Stimulated activated CD4-positive, alpha-beta T cell treated with anti-CD3 and anti-CD28 coated beads, Interleukin-1b, Interleukin-23, amount 100 ng/mL, for 24 hours (primary cell): ENCODE data around the gene PPT2.

Source experiments
- DNase-seq, 4 experiments: peaks; one replicate each; pipeline ENCODE4 v3.0.0-alpha.2; 2020; ENCODE audit warnings: low read depth in 4 of 4, low spot score in 1 of 4

Gene PPT2, protein sequence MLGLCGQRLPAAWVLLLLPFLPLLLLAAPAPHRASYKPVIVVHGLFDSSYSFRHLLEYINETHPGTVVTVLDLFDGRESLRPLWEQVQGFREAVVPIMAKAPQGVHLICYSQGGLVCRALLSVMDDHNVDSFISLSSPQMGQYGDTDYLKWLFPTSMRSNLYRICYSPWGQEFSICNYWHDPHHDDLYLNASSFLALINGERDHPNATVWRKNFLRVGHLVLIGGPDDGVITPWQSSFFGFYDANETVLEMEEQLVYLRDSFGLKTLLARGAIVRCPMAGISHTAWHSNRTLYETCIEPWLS

GRCh38 chr6:32153564-32154513 is at the start of gene PPT2:
Gene PPT2, plus strand, starts transcription at chr6:32154141. Its CDS starts 454 bp downstream, at chr6:32154595.
- DNase-seq: peak; percentile 48 to 75 (median 59)

DNA sequence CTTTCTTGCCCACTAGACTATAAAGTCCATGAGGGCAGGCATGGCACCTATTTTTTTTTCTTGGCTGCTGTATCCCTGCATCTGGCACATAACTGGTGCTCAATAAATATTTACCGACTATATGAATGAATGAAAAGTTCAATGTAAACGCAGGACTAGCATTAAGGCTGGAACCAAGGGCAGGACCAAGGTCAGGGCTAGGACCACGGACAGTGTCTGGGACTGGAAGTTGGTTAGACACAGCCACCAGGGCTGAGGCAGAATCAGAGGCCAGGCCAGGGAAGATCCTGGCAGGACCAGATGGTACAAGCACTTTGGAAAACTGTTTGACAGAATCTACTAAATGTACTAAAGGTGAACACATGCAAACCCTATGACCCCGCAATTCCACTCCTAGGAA is 48.5 kb upstream of the PPT2 start:
- DNase-seq: no peak

GRCh38 chr6:32107406-32107805 is 46.5 kb upstream of the PPT2 start:
- DNase-seq: no peak

DNA sequence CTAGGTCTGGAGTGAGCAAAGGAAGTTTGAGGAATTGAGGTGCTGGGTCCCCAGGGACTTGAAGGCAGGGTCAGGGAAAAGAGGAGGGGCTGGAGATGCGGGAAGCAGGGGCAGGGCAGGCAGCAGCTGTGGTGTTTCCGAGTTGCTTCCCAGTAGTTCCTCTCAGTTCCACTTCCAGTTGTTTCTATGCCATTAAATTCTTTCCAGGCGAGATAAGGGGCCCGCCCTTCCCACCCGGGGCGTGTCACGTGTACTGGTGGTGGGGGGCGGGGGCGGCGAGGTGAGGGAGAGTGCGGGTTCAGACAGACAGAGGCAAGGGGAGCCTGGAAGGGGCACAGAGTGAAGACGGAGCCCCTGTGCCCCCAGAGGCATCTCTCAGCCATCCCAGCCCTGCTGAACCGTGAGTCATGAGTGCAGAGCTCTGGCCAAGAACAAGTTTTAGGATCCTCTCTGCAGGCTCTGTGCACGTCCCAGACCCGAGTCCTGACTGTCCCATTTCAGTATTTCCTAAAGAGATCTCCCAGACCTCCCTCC is 45.8 kb upstream of the PPT2 start:
- DNase-seq: no peak

GRCh38 chr6:32108727-32109113 is 45.2 kb upstream of the PPT2 start:
- no peak for DNase-seq

DNA sequence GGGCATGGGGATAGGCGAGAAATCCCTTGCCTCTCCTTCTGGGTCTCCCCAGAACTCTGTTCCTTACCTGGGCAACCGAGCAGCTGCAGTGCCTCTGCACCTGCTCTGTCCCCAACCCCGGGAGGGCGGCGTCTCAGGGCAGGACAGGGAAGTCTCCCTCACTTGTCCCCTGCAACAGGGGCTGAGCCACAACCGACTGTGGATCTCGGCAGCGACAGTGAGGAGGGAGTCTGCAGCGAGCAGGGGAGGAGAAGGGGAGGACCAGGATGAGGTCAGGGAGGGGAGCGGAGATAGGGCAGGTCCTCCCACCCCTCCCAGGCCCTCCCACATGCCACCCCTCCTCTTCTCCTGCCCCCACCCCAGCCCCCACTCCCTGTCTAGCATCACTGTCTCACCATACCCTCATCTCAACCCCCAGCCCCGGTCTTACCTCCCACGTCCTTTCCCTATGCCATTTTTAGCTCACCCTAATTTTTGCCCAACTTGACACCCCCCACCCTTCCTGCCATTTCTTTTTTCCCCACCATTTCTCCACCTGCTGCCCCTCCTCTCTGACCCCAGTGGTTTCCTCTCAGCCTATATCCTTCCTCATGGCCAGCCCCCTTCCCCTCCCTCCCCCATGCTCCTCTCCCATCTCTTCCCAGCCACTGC is 44.7 kb upstream of the PPT2 start, which contains the start of gene TNXB:
Gene TNXB, minus strand, starts transcription at position 225 of the 651 bp plus-strand sequence. CDS start 11,140 bp downstream, outside the sequence.
- DNase-seq: no peak

GRCh38 chr6:32109765-32110160 is 44.2 kb upstream of the PPT2 start:
- no peak for DNase-seq

DNA sequence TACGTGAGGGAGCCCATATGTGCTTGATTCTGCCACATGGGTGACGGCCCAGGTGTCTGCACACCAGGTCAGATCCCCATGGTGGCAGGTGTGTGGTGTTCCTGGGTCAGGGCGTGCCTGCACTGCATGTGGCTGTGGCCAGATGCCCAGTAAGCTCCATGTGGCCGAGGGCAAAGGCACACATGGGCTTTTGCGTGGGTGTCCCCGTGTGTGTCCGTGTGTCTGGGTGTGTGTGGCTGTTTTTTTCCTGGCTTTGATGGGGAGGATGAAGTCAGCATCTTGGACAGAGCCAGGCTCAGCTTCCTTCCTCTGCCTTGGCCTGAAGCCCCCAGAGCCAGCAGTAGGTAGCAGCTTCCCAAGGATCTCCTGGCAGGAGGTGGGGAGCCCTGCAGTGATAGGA is 43.3 kb upstream of the PPT2 start:
- no peak for DNase-seq

DNA sequence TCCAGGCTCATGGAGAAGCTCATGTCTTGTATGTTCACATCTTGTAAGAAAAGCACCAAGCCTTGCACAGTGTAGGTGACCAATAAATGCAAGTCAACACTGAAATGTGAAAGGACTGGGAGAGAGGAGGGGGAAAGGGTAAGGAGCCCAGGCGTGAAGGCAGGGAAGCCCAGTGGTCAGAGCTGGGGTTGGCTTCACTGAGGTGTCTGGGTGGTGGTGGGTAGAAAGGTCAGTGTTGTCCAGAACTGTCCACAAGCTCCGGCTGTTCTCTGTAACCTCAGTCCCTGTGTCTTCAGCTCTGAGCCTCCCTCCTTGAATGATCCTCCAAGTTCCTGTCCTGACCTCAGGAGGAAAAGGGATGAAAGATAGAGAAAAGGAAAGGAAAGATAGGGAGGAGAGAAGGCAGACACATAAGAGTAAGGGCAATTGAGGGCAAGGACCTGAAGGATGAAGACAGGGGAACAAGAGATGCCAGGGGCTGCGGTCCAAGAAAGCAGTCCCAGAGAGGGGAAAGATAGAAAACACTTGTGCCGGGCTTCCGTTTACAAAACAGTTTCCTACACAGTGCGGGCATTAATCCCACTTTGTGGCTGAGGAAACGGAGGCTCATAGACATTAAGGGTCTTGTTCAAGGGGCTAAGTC is 42.4 kb upstream of the PPT2 start:
- DNase-seq: no peak

GRCh38 chr6:32112431-32112980 is 41.4 kb upstream of the PPT2 start:
- DNase-seq: no peak

DNA sequence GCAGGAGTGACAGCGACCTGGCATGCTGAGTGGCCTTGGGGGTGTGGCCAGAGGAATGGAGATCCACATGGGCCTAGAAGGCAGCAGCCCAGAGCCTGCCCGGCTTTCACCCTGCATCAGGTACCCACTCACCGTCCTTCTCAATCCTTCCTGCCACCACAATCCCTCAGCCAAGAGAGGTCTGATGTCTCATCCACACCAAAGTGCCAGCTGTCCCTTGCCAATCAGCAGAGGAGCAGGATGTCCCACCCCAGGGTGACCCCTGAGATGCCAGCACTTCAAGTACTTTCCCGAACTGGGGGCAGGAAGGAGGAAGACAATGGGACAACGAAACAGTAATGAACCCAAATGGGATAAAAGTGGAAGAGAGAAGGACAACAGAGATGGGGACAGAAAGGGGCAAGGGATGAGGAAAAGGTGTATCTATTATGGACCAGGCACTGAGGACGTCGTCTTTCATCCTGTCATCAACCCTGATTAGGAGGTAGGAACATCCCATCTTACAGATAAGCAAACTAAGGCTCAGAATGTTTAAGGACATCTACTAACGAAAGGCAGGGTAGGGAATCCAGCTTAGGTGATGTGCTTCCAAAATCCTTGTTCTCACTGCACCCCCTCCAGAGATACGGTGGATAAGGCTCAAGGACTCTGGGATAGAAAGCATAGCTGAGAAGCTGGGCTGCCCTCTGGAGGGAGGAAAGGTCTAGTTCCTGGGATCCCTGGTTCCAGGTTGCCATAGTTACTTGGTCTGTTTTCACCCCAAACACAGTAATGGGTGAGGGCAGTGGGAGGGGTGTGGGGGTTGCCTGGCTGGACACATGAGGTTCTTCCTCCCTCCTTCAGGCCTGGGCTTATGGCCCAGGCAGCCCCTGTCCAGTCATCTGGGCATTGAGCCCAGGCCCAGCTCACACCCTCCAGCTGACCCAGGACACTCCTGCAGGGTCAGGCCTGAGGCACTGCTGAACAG is 40.3 kb upstream of the PPT2 start:
- DNase-seq: no peak

GRCh38 chr6:32114796-32115195 is 39.1 kb upstream of the PPT2 start:
- no peak for DNase-seq

- no peak for DNase-seq
Measured at GRCh38 chr6:32115623-32116022, 38.3 kb upstream of the PPT2 start.

DNA sequence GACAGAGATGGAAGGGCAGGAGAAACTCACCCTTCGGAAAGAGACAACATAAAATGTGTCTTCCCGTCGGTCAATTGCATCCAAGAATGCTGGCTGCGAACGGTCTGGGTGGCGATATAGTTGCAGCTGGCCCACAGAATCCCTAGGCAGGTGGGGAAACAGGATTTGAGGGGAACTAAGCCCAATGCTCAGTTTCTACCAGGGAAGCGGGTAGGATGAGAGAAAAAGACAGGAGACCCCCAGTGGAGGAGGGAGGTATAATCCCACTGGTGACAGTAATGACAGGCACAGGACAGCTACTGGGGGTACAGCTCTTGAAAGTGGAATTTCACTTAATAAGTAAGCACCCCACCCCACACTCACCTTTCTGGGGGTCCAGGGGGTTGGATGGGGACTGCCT is 37.3 kb upstream of the PPT2 start:
- DNase-seq: no peak

DNA sequence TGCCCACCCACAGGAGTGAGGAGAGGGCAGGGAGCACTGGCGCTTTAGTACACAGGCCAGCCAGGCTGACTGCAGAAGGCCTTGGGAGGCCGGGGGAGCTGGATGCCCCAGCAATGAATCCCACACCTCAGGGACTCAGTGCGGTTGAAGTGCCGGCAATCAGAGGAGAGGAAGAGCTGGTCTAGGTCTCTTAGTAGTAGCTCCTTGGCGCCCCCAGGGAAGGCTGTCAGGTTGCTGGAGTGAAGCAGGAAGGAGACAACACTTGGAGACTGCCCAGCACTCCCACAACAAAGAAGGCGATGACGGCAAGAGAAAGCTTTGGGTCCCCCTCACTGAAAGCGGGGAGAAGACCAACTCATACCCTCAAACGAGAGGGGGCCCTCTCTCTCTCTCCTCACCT is 36.5 kb upstream of the PPT2 start:
- no peak for DNase-seq

DNA sequence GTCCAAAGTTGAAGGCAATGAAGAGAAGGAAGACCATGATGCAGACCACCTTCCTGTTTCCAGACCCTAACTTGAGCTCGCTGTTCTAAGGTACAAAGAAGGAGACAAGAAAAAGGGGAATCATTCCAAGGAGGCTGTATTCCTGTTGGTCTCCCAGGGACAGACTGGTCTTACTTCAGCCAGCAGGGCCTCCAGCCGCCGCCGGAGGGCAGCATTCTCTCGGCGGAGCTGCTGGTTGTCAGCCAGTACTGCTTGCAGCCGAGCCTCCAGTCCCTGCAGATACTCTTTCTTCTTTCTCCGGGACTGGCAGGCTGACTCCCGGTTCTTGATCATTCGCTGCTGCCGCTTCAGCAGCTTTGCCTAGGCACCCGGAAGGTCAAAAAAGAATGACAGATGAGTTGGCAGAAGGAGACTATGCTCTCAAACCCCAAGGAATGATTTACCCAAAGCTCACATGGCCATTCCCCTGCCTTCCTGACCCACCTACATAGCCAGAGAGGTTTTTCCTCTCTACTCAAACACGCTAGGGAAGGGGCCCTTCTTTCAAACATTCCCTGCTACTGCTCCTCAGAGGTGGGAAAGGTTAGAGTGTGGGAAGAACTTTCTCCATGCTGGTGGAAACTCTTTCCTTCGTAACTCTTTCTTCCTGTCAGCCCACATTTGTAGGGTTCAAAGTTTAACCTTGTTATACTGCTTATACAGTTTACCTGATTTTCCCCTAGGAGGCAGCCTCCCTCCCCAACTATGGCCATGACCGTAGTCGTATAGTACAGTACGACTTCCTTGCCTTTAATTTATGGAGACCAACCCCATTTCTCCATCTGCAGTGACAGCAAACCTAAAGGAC is 34.9 kb upstream of the PPT2 start:
- peak in 2 of 4 experiments; percentile 50 to 59 for DNase-seq

GRCh38 chr6:32120573-32121059 is 33.3 kb upstream of the PPT2 start:
- DNase-seq: no peak

- DNase-seq: no peak
Measured at GRCh38 chr6:32123681-32124080, 30.3 kb upstream of the PPT2 start.
